HFFc6 (cell line): ENCODE results near the gene FAM171A1. TPM values are rescaled to one million over a fixed set of nuclear protein-coding genes. Genes with fewer than 3 reads are reported as not detected.

Experiments used
- DNase-seq: peaks from one replicate; pipeline ENCODE4 v3.0.0-alpha.2; 2018
- H3K27ac Mint-ChIP-seq: 2 replicates; pipeline ENCODE4 v1.8.0; 2020; ENCODE audit warnings: mild to moderate bottlenecking, mixed read lengths
- H3K27me3 Mint-ChIP-seq: 2 replicates; pipeline ENCODE4 v1.8.0; 2021; ENCODE audit warnings: mild to moderate bottlenecking, moderate library complexity, mixed read lengths; ENCODE audit not compliant: insufficient read depth
- H3K36me3 Mint-ChIP-seq: 2 replicates; pipeline ENCODE4 v1.8.0; 2021; ENCODE audit warnings: low read depth, mixed read lengths
- H3K4me1 Mint-ChIP-seq: 2 replicates; pipeline ENCODE4 v1.8.0; 2020; ENCODE audit warnings: low read depth, mixed read lengths
- H3K4me3 Mint-ChIP-seq: 2 replicates; pipeline ENCODE4 v1.8.0; 2020; ENCODE audit warnings: mild to moderate bottlenecking, moderate library complexity, mixed read lengths
- H3K9me3 Mint-ChIP-seq: 2 replicates; pipeline ENCODE4 v1.8.0; 2020; ENCODE audit warnings: mild to moderate bottlenecking, mixed read lengths
- total RNA-seq, 6 experiments: library from RNA; stranded (reverse); fragmentation: NEBNext Ultra II Directional; extraction: Animal tissue kit (Norgen Biotek cat#: 25700); gene quantifications; 2 replicates in 1 of 6; 3 replicates in 5 of 6; pipeline ENCODE4 v1.2.3, GENCODE V29; 2021
- TF ChIP-seq, protein P1 (sequence below): fragments of 200-600 bp; sonication (generic); IDR thresholded peaks from 2 replicates; pipeline ENCODE4 v1.5.0; 2021; ENCODE audit warnings: antibody characterized with exemption, mild to moderate bottlenecking

Gene FAM171A1
- total RNA-seq, 6 experiments from 2014 or later = 33.4 to 60.7 (median 48.6) TPM

DNA sequence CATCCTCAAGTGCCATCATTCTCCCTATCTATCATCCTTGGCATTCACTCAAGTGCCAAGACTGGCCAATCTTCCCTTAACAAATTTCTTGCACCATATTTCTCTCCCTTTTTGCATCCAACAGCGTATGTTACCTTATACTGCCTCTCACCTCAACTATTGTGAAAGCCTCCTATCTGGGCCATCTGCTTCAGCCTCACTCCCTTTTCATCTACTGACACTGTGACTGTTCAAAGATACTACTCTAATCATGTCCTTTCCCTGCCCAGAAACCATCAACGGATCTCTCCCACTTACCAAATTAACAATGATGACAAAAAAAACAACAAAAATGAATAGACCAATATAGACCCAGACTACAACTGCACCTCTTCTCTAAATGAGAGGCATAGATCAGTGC, 112.0 kb downstream of the FAM171A1 start:
- Mint-ChIP-seq H3K36me3 (peaks cover 4% of the 10 kb centered on the region; the same call in 1 of the 2 replicates), H3K27ac (no peak overlapping the region), H3K9me3 (no peaks in the 10 kb centered on the region), H3K27me3 (peaks cover 3% of the 10 kb centered on the region; the same call in 1 of the 2 replicates), H3K4me1 (peaks cover 5% of the 10 kb centered on the region; the same call in 1 of the 2 replicates), H3K4me3 (no peak overlapping the region)
- TF ChIP-seq, protein P1, sequence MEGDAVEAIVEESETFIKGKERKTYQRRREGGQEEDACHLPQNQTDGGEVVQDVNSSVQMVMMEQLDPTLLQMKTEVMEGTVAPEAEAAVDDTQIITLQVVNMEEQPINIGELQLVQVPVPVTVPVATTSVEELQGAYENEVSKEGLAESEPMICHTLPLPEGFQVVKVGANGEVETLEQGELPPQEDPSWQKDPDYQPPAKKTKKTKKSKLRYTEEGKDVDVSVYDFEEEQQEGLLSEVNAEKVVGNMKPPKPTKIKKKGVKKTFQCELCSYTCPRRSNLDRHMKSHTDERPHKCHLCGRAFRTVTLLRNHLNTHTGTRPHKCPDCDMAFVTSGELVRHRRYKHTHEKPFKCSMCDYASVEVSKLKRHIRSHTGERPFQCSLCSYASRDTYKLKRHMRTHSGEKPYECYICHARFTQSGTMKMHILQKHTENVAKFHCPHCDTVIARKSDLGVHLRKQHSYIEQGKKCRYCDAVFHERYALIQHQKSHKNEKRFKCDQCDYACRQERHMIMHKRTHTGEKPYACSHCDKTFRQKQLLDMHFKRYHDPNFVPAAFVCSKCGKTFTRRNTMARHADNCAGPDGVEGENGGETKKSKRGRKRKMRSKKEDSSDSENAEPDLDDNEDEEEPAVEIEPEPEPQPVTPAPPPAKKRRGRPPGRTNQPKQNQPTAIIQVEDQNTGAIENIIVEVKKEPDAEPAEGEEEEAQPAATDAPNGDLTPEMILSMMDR = no peak
- no peak for DNase-seq

DNA sequence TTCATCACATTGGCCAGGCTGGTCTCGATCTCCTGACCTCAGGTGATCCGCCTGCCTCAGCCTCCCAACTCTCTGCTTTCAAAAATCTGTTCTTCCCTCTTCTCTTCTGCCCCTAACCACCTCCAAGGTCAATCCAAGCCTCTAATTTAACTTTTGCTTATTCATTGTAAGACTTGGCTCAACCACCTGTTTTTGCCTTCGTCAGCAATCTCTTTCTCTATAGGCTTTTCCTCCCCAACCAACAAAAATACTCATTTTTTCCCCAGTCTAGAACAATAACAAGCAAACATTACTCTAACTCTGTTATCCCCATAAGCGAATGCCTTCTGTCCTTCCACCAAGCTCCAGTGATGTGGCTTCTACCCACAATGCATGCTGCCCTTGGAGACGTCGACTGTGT, 112.8 kb downstream of the FAM171A1 start:
- H3K9me3 Mint-ChIP-seq = no peaks in the 10 kb centered on the region
- H3K27ac Mint-ChIP-seq = no peak overlapping the region
- DNase-seq = no peak
- H3K4me3 Mint-ChIP-seq = no peak overlapping the region
- H3K4me1 Mint-ChIP-seq = peaks cover 5% of the 10 kb centered on the region; the same call in 1 of the 2 replicates
- TF ChIP-seq, protein P1 = no peak
- H3K27me3 Mint-ChIP-seq = peaks cover 3% of the 10 kb centered on the region; the same call in 1 of the 2 replicates
- peaks cover 4% of the 10 kb centered on the region; the same call in 1 of the 2 replicates for H3K36me3 Mint-ChIP-seq

DNA sequence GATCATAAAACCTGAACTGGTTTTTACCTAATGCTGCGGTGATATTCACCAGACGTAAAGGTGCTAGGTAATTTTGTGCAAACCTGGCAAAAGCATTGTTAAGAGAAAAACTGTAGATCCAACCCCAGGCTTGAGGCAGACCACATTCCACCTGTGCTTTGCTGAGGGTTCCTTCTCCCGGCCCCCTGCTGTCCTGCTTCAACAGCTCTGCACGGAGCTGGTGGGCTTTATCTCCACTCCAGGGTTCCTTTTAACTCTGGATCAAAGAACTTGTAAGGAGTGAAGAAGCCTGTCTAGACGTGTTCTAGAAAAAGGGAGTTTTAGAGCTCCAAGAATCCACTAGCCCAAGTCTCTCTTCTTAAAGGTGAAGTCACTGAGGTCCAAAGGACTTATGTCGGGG, 115.1 kb downstream of the FAM171A1 start:
- no peak for DNase-seq
- Mint-ChIP-seq H3K36me3 (peaks cover 12% of the 10 kb centered on the region), H3K27me3 (peaks cover 3% of the 10 kb centered on the region), H3K27ac (no peak overlapping the region), H3K4me1 (peaks cover 5% of the 10 kb centered on the region; the same call in 1 of the 2 replicates), H3K4me3 (no peak overlapping the region), H3K9me3 (no peaks in the 10 kb centered on the region)
- TF ChIP-seq, protein P1 = no peak

DNA sequence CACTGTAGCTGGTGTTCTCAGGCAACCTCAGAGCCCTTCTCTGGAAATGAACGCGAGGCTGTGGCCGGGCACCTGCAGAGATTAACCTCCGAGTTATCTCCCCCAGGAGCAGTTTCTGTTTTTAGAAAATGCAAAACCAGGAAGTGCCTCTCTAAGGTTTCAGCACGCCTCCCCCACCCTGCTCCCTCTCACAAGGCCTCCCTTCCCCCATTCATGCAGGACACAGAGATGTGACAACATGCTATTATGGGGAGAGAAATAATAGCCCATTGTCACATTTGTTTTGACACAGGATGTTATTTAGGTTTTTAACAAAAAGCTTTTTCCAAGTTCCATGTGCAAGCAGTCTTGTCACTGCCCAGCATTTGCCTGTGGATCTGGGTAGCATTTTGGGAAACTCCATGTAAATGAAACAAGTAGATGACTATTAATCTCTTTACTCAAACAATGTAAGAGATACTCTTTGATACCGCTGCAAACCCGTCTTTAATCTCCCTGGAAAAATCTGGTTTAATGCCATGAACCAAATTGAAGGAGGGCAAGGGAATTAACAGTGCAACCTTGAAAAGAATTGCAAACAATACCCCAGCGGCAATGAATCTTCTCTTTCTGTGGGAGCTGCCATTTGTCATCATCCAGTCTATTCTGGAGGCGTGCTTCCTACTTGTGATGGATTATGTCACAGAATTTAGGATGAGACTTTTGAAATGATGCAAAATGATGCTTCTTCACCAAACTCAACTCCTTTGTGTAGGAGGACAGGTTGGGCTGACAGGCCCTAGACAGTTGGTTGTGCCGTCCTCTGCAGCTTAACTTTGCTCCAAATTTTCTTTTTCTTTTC, 116.1 kb downstream of the FAM171A1 start:
- peaks cover 3% of the 10 kb centered on the region for H3K27me3 Mint-ChIP-seq
- H3K4me3 Mint-ChIP-seq = no peak overlapping the region
- peaks cover 12% of the 10 kb centered on the region for H3K36me3 Mint-ChIP-seq
- no peaks in the 10 kb centered on the region for H3K9me3 Mint-ChIP-seq
- no peak overlapping the region for H3K27ac Mint-ChIP-seq
- DNase-seq = no peak
- TF ChIP-seq, protein P1 = no peak
- peaks cover 5% of the 10 kb centered on the region; the same call in 1 of the 2 replicates for H3K4me1 Mint-ChIP-seq

DNA sequence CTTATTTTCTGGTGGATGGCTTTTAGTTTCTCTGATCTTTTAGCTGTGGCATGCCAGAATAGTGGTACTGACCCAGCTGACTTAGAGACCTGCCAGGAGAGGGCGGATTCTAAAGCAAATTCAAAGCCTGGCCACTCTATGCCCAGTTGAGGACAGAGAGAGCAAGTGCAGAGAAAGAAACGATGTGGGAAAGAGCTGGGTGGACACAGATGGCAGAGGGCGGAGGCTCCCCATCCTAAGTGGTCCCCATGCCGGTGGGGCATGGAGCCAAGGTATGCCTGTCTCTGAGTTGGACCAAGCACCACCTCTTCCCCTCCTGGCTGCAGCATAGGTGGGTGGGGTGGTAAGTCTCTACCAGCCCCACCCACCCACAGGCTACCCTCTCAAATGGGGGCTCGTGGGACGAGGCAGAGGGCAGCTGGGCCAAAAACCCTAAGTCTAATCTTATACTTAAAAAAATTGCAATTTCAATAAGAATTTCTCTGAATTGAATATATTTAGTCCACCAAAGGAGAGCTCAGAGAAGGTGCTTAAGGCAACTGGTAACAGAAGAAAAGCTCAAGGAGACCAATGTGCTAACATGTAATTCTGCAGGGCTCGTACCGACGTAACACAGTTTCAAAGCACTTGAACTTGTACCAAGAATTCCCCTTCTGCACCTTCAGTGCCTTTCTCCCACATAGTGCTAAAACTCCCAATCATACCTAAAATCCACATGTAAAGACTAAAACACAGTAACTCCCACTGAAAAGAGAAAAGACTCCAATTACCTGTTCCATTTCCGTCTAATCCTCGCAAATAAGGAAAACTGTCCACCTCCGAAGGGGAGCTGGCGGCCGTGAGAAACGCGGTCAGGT, 116.9 kb downstream of the FAM171A1 start:
- H3K4me3 Mint-ChIP-seq = no peak overlapping the region
- H3K36me3 Mint-ChIP-seq = peaks cover 12% of the 10 kb centered on the region
- H3K27ac Mint-ChIP-seq = no peak overlapping the region
- H3K4me1 Mint-ChIP-seq = peaks cover 5% of the 10 kb centered on the region; the same call in 1 of the 2 replicates
- no peaks in the 10 kb centered on the region for H3K9me3 Mint-ChIP-seq
- TF ChIP-seq, protein P1 = no peak
- peaks cover 3% of the 10 kb centered on the region for H3K27me3 Mint-ChIP-seq
- no peak for DNase-seq
